HG02642 (cell line): ENCODE measurements around the gene PRKAR1B.

Experiments used
- ATAC-seq: cut with Tn5 transposase; IDR thresholded peaks from one replicate; pipeline ENCODE4 v1.9.1; 2021; ENCODE audit warnings: mild to moderate bottlenecking; ENCODE audit not compliant: unreplicated experiment, poor library complexity

Gene PRKAR1B

DNA sequence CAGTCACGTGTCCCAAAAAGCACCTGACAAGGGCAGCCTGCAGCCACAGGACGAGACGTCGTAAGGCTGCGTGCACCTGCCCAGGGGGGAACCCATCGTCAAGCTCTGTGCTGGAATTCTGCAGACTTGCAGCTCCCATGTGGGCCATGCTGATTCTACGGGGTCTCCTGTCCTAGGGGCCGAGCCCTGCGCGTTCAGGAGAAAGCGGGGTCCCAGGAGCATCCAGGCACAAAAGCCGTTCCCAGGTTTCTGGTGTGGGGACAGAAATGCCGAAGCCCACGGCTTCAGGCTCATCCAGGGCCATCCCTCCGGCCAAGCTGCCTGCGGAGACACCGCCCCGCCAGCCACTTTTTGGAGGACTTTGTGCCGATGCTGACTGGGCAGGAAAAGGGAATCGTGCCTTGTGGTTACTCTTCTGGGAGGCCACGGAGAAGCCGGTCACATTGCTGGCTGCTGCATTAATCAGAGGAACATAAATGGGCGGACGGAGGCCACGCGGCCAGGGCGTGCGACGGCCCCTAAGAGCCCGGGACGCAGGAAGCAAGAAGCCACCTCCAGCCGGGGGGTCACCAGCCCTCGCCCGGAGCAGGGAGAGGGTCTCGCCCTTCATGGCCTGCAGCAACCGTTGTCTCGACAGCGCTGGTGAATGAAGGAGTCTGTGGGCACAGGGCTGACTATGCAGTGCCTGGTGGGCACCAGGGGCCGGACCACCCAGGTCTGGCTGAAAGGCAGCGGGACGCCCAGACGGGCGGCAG is 144.8 kb downstream of the PRKAR1B start:
- no peak for ATAC-seq

DNA sequence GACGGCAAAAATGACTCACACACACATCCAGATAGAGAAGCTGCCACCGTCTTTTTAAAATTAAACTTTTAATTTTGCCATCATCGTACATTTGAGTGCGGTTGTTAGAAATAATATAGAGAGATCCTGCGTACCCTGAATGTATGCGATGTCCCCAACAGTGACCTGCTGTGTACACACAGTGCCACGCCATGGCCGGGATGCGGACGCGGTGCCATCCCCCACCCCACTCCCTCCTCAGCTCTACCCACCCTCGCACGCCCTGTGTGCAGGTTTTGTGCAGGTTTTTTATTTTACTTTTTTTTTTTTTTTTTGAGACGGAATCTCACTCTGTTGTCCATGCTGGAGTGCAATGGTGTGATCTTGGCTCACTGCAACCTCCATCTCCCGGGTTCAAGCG is 148.7 kb downstream of the PRKAR1B start:
- ATAC-seq: no peak

DNA sequence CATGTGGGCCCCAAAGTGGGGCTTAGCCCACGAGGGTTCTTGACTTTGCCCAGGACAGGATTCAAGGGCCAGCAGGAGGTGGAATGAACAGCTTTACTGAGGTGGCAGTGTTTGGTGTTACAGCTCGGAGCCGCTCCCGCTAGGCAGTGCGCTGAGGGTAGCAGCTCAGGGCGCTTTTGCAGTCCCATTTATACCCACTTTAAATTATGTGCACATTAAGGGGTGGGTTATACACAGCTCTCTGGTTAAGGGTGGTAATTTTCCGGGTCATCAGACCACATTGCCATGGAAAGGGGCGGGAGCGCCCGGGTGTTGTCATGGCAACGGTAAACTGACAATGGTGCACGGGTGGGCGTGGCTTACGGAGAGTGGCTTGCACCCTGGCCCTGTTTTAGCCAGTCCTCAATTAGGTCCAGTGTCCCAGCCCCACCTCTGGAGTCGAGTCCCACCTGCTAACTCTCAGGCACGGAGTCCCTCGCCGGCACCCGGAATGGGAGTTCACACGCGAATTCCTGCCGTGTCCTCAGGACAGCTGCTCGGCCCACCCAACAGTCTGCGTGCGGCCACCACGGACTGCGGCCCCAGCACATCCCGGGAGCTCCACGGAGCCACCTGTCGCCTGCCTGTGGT is 149.2 kb downstream of the PRKAR1B start:
- ATAC-seq: no peak

DNA sequence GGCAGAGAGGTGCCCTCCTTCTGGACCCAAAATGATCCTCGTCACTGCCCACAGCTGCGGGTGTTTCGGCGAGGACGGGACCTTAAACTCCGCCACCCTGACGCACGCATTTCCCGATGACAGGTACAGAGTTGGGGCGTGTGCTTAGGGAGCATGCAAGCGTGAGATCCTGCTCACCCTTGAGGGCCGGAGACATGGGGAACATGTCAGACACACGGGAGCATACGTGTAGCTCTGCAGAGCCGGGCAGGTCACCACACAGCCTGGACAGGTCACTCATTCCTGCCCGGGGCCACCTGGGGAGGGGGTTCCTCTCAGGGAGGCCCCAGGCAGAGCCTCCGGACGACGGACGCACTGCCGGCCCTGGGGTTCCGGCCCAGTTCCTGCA is 149.8 kb downstream of the PRKAR1B start:
- ATAC-seq: no peak

DNA sequence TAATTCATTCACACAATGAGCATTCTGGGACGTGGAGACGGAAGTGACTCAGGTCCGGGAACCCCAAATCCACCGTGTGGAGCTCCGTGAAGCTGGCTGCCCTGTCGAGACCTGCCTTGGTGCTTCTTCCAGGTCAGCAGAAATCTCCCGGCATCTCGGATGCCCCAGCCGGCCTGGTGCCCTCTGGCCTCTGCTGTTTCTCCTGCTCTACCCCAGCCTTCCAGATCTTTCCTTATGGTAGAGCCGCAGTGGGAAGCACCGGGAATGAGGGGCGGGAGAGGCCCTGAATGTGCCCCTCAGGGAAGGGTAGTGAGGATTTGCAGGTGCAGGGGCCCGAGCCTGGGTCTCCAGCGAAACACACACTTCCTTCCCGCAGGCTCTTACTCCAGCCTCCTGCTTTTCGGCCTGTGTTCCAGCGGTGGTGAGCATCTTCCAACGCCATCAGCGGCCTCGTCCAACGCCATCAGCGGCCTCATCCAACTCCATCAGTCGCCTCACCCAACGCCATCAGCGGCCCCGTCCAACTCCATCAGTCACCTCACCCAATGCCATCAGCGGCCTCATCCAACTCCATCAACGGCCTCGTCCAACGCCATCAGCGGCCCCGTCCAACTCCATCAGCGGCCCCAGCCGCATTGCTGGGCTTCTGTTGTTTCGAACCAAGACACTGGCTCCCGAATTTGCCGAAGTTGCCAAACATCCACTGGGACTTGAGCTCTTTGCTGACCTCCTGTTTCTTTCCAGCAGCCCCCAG is 150.4 kb downstream of the PRKAR1B start:
- no peak for ATAC-seq

DNA sequence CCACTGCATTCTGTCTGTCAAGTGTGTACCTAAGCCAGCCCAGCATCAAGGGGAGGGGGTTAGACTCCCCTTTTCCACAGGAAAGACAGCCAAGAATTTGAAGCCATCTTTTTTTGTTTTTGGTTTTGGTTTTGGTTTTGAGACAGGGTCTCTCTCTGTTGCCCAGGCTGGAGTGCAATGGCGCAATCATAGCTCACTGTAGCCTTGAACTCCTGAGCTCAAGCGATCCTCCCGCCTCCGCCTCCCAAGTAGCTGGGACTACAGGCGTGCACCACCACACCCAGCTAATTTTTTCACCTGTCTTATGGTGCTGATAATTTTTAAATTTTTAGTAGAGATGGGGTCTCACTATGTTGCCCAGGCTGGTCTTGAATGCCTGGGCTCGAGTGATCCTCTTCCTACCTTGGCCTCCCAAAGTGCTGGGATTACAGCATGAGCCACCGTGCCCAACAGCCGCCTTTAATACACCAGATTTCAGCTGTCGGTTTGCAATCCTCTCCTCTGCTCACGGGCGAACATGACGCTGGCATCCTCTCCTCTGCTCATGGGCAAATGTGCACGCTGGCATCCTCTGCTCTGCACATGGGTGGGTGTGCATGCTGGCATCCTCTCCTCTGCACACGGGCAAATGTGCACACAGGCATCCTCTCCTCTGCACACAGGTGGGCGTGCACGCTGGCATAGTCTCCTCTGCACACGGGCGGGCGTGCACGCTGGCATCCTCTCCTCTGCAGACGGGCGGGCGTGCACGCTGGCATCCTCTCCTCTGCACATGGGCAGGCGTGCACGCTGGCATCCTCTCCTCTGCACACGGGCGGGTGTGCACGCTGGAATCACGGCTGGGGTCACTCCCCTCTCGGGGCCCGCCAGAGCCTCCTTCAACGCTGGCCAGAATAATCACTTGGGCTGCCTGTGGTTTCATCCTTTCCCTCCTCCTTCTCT is 151.4 kb downstream of the PRKAR1B start:
- no peak for ATAC-seq

DNA sequence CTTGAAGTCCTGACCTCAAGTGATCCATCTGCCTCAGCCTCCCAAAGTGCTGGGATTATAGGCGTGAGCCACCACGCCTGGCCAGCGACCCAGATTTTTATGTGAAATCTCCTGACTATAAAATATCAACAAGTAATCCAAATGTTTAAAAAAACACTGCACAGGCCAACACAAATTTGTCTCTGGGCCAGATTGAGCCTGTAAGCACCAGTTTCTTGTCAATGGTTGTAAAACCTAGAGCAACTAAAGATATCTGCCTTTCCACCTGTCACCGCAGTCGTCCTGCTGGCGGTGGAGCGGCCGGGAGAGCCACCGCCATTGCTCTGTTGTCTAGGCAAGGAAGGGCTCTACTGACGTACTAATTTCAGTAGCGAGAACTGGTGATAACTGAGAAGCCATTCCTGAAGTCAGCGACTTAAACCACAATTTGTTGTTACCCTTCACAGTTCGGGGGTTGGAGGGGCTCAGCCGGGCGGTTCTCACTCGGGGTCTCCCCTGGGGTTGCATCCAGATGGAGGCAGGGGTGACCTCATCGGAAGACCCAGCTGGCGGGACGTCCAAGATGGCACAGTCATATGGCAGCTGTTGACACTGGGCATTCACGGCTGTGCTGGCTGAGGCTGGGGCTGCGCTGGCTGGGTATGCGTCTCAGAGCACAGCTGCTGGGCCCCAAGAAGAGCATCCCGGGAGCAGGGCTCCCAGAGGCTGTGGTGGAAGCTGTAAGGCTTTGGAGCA is 152.3 kb downstream of the PRKAR1B start:
- ATAC-seq: no peak

DNA sequence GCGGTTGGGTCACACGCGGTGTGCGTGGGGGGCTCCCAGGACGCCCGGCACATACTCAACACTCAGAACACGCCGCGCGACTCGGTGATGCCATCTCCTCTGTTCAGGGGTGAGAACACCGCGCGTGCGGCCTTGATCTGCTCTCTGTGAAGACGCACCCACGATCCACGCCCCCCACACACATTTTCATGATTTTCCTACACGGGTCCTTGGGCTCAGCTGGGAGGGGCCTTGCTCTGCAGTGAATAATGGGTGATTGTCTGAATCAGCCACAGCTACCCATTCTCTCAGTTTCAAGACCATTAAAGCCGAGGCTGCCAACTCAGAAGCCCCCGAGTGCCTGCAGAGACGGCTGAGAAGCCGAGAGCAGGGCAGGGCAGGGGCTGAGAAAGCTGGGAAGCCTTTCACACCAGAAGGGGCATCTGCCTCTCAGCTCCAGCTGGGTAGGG is 153.1 kb downstream of the PRKAR1B start:
- no peak for ATAC-seq

DNA sequence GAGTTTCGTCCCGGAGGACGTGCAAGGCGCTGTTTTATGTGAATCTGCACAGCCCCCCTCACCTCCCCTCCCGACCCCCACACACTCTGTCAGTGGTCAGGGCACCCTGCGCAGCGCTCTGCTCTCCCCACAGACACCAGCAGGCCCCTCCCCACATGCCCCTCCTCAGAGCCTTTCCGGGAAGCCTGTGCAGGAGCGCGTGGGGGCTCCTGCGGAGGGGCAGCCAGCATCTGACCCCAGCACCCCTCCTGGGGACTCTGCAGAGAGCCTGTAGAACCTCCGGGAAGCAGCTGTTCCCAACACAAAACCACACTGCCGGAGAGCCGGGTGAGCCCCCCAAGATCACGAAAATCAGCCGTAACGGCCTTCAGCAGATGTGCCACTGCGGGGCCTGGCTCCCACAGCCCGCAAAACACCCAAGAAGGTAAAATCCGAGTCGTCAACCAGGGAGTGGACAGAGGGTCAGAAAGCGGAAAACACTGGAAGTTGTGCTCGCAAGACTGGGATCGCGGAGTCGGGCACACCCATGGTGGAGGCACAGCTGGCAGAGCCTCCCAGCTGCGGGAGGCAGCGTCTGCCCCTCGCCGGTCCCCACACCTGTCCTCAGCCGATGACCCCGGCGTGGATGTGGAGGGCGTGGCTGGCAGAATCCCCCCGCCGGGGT is 153.7 kb downstream of the PRKAR1B start:
- ATAC-seq: no peak

DNA sequence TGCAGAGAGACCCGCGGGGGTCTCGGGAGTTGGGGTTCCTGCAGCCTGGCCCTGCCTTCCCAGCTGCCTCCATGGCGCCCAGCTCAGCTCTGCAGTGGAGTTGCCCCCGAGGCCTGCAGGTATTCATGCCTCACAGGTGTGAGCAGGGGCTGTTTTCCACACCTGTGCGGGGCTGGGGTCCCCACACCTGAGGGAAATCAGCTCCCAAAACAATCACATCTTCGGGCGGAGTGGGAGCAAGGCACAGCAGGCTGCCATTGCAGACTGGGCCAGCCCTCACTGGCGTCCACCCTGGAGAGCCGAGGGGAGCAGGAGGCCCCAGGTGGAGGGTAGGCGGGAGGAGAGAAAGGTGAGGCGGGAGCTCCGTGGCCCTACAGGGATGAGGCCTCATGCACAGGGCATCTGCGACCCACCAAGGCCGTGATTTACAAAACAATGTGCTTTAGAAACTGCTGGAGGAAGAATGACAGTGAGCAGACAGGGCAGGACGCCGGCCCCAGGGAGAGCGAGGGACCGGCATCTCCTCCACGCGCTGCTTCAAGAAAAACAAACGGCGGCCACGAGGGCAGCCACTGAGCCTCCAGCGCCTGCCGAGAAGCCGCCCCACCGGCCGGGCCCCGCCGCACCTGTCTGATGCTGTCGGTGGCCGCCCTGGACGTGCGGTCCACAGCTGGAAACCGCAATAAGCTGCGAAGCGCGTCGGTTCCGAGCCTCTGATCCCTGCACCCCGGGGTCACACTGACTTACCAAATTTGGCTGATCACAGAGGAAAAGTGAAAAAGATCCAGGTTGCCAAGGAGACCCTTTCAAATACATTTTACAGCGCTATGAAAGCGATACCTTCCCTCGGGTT is 154.4 kb downstream of the PRKAR1B start:
- ATAC-seq: no peak

DNA sequence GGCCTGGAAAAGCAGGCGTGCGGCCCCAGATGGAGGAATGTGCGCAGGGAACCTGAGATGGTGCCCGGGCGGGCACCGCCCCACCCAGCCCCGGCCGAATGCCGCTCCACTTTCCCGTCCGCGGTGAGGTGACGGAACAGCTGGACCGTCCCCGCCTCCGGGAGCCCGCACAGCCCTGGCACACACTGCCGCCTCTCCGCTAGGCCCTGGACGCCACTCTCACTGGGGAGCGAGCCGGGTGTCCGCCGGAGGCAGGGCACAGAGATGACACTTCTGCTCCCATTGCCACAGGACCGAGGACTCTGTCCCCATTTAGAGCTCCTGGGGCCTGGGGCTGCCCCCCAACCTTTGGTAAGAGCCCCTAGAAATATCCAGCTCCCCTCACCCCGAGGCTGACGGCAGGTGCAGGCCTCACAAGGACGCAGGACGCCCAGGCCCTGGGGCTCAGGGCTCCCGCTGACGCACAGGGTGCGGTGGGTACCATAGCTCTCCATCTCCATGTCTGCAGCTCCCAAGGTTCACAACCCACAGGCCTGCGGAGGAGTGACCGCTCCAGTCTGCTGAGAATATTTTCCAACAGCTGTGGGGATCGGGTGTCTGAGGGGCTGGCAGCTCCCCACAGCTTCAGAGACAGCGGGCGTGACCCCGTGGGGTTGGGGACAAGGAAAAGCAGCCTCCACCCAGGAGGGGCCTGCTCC is 155.2 kb downstream of the PRKAR1B start:
- no peak for ATAC-seq

DNA sequence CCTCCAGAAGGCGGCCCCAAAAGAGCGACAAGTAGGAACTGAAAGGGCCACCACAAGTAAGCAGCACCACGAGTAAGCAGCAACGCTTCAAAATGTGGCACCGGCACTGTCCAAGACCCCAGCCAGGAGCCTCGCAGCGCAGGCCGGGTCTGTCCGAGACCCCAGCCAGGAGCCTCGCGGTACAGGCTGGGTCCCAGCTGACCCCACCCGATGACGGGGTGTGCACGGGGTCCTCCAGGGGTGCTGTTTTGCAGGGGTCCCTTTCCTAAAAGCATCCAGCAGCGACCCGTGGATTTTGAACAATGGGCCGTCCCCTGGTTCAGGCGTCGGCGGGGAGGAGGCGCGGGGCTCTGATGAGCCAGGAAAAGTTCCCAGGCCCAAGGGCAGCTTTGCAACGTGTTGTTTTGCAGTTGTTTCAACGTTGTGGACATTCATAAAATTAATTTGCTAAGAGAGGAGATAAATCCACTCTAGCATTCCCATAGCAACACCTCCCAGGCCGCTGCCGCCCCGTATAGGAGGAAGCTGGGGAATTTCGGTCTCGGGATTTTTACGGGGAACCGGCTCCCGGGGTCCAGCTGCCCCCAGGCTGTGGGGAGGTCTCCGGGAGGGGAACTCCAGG is 155.9 kb downstream of the PRKAR1B start:
- no peak for ATAC-seq

DNA sequence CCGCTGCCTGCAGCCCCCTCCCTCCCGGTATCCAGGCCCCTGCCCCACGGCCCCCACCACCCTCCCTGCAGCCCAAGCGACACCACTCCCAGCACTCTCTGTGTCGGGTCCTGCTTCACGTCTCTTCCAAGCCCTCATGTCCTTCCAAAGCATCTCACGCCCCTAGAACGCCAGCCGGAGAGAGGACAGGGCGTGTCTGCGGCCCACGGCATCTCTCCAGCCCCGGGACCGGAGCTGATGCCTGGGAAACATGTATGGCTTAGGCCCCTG is 156.3 kb downstream of the PRKAR1B start:
- no peak for ATAC-seq

DNA sequence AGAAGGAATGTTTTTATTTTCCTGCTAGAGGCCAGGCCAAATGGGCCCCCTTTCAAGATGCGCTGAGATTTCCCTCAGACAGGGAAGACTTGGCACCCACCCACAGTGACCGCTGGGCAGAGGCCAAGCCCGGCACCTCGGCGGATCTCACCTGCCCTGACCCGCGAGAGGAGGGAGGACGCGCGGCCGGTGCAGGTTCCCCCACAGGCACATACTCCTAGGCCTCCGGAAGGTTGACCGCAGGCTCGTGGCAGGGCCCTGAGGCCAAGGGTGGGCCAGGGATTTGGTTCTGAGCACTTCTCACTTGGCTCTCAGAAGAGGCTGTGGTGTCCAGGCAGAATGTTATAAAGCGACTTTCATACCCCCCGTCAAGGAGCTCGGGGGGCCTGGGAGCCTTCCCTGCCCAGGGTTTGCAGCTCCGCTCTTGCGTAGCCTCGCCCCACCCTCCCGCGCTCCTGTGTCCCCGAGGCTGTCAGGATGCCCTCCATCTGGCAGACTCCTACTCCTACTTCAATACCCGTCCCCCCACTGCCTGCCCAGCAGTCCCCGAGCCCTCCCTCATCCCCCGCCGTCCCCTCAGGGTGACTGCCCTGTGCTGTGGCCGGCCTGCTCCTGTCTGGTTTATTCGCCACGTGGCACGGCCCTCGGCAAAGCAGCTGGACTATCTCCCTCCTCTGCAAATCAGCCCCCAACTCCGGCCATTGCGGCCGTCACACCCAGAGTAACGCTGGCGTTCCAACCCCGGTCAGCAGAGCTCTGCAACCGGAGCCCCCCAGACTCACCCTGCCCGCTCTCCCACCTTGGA is 156.9 kb downstream of the PRKAR1B start:
- no peak for ATAC-seq

DNA sequence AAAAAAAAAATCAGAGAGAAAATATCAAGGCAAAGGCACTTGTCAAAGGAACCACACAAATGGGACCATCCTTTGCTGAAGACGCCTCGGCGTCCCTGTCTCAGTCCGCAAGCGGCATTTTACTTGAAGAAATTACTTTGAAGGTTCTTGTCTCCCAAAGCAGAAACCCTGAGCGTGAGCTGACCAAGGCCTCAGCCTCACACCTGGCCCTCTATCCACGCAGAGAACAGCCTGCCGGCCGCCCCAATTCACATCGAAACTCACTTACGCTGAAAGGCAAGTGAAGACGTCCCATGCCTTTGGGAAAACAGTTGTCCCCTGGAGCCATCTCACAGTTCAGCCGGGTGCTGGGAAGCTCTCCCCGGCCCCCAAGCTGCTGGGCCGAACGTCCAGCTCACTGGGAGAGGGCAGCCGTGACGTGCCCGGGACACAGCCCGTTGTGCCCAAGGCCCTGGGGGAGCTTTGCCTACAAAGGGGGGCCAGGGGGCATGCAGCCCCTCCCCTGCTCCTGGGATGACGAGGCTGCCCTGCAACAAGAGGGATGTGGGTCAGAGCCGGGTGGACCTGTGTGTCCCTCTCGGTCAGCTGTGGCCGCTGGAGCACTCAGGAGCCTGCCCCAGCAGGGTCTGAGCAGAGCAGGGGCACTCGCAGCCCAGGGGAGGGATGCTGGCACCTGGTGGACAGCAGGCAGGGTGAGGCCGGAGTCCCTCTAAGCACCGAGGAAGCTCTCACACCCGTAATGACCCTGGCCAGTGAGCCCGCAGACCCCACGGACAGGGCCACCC is 157.8 kb downstream of the PRKAR1B start:
- ATAC-seq: no peak
